GM08714 (cell line): Measurements from ENCODE around the gene SPIN1.

Source experiments
- H3K4me3 ChIP-seq: fragments of 200-500 bp; sonication (Bioruptor generic); 2 replicates; pipeline ENCODE4 v1.5.1; 2014; ENCODE audit warnings: mild to moderate bottlenecking, low read length, inconsistent platforms
- ZNF274 ChIP-seq: IDR thresholded peaks from 2 replicates; pipeline ENCODE4 v1.6.1; 2012; ENCODE audit warnings: mild to moderate bottlenecking, low read depth, low read length

SPIN1 gene

GRCh38 chr9:88511906-88512305 is 123.7 kb downstream of the SPIN1 start:
- no peak for TF ChIP-seq ZNF274
- no peak overlapping the region for H3K4me3 ChIP-seq

- H3K4me3 ChIP-seq = no peak overlapping the region
- no peak for TF ChIP-seq ZNF274
Measured at GRCh38 chr9:88514247-88514646, 126.0 kb downstream of the SPIN1 start.

GRCh38 chr9:88521308-88521707 is 133.1 kb downstream of the SPIN1 start:
- no peak for TF ChIP-seq ZNF274
- H3K4me3 ChIP-seq = no peak overlapping the region

- TF ChIP-seq ZNF274 = no peak
- H3K4me3 ChIP-seq = no peak overlapping the region
Measured at GRCh38 chr9:88522360-88522759, 134.1 kb downstream of the SPIN1 start.

DNA sequence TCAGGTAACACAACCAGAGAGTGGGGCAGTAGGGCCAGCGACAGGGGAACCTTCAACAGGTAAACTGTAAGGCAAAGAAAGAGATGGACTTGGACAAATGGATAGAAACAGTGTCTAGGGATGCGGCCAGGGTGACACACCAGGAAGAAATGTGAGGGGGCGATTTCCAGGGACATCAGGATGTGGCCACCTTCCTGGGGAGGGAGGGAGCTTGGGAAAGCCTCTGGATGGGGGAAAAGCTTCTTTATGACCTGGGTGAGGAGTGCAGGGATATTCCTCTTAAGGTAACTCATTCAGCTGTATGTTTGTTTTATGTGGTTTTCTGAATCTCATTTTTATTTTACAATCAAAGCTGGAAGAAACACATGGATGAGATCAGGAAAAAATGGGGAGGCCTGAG is 134.8 kb downstream of the SPIN1 start:
- no peak overlapping the region for H3K4me3 ChIP-seq
- no peak for TF ChIP-seq ZNF274

DNA sequence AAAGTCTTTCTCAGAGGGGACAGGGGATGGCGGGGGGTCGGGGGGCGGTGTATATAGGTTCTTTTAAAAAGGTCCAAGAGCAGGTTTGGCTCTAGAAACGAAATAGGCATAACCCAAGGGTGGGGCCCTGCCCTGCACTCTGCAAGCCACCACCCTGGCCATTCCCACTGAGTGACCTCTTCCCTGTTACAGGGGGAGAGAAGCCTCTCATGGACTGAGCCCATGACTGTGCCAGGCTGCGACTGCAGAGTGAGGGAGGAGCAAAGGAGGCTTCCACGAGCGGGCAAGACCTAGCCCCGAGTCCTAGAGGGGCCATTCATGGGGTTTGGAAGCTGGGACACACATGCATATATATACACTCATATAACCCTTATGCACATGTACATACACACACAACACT is 136.7 kb downstream of the SPIN1 start:
- TF ChIP-seq ZNF274 = no peak
- H3K4me3 ChIP-seq = no peak overlapping the region

DNA sequence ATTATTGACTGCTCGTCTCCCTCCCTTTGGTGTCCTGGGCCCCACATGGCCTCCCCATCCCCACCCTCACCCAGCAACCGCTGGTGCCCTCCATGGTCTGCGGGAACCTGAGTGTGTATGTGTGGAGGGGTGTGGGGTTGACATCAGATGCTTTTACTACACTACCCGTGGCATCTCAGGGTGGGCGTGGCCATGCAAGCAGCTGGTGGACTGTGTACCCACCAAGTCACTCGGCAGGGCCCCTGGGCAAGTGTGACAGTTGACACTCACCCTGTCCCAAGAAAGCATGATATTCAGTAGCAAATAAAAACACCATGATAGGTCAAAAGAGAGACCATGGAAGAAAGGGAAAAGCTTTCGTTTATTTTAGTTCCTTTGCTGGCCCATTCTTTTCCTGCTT is 139.4 kb downstream of the SPIN1 start:
- no peak overlapping the region for H3K4me3 ChIP-seq
- TF ChIP-seq ZNF274 = no peak
